HUES48 (cell line): ENCODE data around the gene C22orf23.
A peak's percentile ranks its signal among the peaks of the same experiment; 100 is the strongest.

Experiments
- H3K27ac ChIP-seq: one replicate; pipeline ENCODE4 v1.7.0; 2013; ENCODE audit warnings: low read depth, low read length, inconsistent platforms
- H3K27me3 ChIP-seq: 2 replicates; pipeline ENCODE4 v1.6.1; 2013; ENCODE audit warnings: mild to moderate bottlenecking, low read length; ENCODE audit not compliant: control insufficient read depth, insufficient read depth
- H3K36me3 ChIP-seq: 2 replicates; pipeline ENCODE4 v1.6.1; 2013; ENCODE audit warnings: low read length; ENCODE audit not compliant: control insufficient read depth, insufficient read depth
- H3K4me1 ChIP-seq: 2 replicates; pipeline ENCODE4 v1.6.1; 2013; ENCODE audit warnings: mild to moderate bottlenecking, low read length; ENCODE audit not compliant: control insufficient read depth, insufficient read depth
- H3K4me3 ChIP-seq: 2 replicates; pipeline ENCODE4 v1.5.1; 2013; ENCODE audit warnings: mild to moderate bottlenecking, low read depth, low read length
- H3K9ac ChIP-seq: 2 replicates; pipeline ENCODE4 v1.6.1; 2013; ENCODE audit warnings: mild to moderate bottlenecking, low read depth, low read length, moderate library complexity
- H3K9me3 ChIP-seq: 2 replicates; pipeline ENCODE4 v1.6.1; 2013; ENCODE audit warnings: low read length; ENCODE audit not compliant: control insufficient read depth, insufficient read depth

Gene C22orf23

GRCh38 chr22:37990862-37991261 lies 37.5 kb upstream of the C22orf23 start:
- Histone ChIP-seq H3K4me3 (no peak overlapping the region), H3K36me3 (no peaks in the 10 kb centered on the region), H3K9me3 (no peaks in the 10 kb centered on the region), H3K4me1 (no peaks in the 10 kb centered on the region), H3K27me3 (no peaks in the 10 kb centered on the region), H3K9ac (no peak overlapping the region), H3K27ac (no peak overlapping the region)

- Histone ChIP-seq H3K9me3 (no peaks in the 10 kb centered on the region), H3K27me3 (peaks cover 3% of the 10 kb centered on the region), H3K36me3 (no peaks in the 10 kb centered on the region), H3K4me3 (no peak overlapping the region), H3K9ac (no peak overlapping the region), H3K27ac (no peak overlapping the region), H3K4me1 (peaks cover 2% of the 10 kb centered on the region; the same call in 1 of the 2 replicates)
Measured at GRCh38 chr22:37990301-37990700, 36.9 kb upstream of the C22orf23 start.

GRCh38 chr22:37989146-37990045 lies 36.0 kb upstream of the C22orf23 start:
- no peak overlapping the region for H3K27ac ChIP-seq
- no peaks in the 10 kb centered on the region for H3K36me3 ChIP-seq
- H3K4me1 ChIP-seq: peaks cover 7% of the 10 kb centered on the region; the same call in 1 of the 2 replicates
- no peak overlapping the region for H3K9ac ChIP-seq
- peaks cover 11% of the 10 kb centered on the region for H3K27me3 ChIP-seq
- no peak overlapping the region for H3K4me3 ChIP-seq
- no peaks in the 10 kb centered on the region for H3K9me3 ChIP-seq

- H3K36me3 ChIP-seq: no peaks in the 10 kb centered on the region
- no peak overlapping the region for H3K27ac ChIP-seq
- no peak overlapping the region for H3K9ac ChIP-seq
- H3K27me3 ChIP-seq: peaks cover 23% of the 10 kb centered on the region
- H3K4me3 ChIP-seq: no peak overlapping the region
- peaks cover 12% of the 10 kb centered on the region; the same call in 1 of the 2 replicates for H3K4me1 ChIP-seq
- no peaks in the 10 kb centered on the region for H3K9me3 ChIP-seq
Measured at GRCh38 chr22:37986371-37986770, 33.0 kb upstream of the C22orf23 start.

DNA sequence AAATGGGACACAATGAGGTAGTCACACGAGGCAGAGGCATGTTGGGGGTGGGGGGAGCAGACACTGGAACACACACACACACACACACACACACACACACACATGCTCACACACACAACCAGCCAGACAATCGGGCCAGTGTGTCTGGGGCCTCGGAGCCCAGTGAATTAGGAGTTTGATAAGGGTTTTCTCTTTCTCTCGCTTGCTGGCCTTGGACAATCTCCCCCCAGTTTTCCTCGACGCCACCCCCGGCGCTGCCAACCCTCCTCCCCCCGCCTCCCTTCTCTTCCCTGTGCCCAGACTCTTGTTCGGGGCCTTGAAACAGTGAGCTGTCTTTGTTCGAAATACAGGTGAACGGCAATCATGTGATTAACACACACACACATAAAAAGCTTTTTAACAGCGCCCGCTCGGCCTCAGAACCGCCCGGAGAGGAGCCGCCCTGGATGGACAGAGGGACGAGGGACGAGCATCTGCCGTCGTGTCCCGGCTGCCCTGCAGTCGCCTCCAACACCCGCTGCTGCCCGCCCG lies 32.4 kb upstream of the C22orf23 start:
- no peak overlapping the region for H3K27ac ChIP-seq
- H3K36me3 ChIP-seq: no peaks in the 10 kb centered on the region
- no peak overlapping the region for H3K4me3 ChIP-seq
- no peak overlapping the region for H3K9ac ChIP-seq
- H3K4me1 ChIP-seq: peaks cover 12% of the 10 kb centered on the region; the same call in 1 of the 2 replicates
- H3K9me3 ChIP-seq: no peaks in the 10 kb centered on the region
- H3K27me3 ChIP-seq: peaks cover 23% of the 10 kb centered on the region

DNA sequence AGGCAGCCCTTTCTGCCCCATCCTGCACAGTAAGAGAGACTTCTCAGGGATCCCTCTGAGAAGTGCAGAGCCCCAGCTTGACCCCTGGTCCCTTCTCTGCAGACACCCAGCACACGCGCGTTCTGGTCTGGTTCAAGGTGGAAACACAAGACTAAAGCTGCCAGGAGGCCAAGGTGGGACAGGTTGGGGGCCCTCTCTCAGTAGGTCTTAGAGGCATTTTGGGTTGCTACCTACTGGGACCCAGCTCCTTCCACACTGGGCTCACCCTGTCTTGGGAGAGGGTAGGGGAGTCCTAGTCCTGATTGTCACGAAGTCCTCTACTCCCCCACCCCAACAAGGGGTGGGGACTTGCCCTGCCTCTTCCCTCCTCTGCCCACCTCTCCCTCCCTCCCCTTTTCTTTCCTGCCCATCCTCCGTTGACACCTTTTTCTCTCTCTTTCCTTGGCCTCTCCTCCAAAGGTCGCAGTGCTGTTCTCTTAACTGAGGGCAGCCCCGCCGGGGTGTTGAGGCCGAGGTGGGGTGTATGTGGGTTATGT lies 31.7 kb upstream of the C22orf23 start:
- no peaks in the 10 kb centered on the region for H3K9me3 ChIP-seq
- H3K27ac ChIP-seq: no peak overlapping the region
- no peak overlapping the region for H3K4me3 ChIP-seq
- peaks cover 23% of the 10 kb centered on the region for H3K27me3 ChIP-seq
- H3K9ac ChIP-seq: no peak overlapping the region
- peaks cover 12% of the 10 kb centered on the region; the same call in 1 of the 2 replicates for H3K4me1 ChIP-seq
- no peaks in the 10 kb centered on the region for H3K36me3 ChIP-seq

DNA sequence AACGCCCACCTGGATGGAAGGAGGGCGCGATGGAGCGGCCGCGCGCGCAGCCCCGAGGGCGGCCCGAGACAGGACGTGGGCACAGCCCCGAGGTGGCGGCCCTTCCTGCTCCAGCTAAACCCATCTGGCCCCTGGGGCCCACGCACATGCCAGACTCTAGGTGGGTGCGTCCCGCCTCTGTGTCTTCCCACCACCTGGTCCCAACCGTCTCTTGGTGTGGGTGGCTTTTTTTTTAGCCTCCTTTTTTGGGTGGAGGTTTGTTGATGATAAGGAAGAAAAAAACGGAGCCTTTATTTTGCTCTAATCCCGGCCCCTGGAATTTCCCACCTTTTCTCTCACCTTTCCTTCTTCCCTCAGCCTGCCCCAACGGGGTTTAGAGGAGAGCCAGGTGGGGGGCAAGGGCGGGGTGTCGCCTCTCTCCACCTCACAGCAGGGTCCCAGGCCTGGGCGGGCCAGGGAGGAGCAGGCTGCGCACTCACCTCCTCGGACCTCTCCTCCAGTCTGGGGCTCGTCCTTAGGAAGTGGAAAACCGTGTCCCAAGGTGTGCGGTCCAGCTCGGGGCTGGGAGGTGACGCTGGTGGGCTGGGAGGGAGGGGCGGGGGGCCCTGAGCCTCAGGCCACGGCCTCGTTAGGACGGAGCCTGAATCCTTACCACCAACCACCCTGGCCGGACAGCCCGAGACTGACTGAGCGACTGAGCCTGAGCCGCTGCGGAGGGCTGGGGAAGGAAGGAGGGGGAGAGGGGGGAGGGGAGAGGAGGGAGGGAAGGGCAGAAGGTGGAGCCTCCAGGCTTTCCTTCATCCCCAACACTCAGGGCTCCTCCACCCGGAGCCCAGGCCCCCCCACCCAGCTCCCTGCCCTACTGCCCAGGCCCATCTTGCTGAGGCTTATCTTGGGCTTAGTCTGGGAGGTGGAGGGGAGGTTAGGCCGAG lies 30.7 kb upstream of the C22orf23 start, which contains the start of gene SOX10:
Gene SOX10 (minus strand): TSS at position 696 of the 932 bp plus-strand sequence. CDS start 771 bp downstream, outside the sequence.
- H3K27me3 ChIP-seq: peaks cover 23% of the 10 kb centered on the region
- no peaks in the 10 kb centered on the region for H3K36me3 ChIP-seq
- H3K4me1 ChIP-seq: peaks cover 15% of the 10 kb centered on the region; the same call in 1 of the 2 replicates
- peak within 1 kb of the TSS; percentile 62 for H3K4me3 ChIP-seq
- no peak within 1 kb of the TSS for H3K9ac ChIP-seq
- no peaks in the 10 kb centered on the region for H3K9me3 ChIP-seq
- no peak within 1 kb of the TSS for H3K27ac ChIP-seq

DNA sequence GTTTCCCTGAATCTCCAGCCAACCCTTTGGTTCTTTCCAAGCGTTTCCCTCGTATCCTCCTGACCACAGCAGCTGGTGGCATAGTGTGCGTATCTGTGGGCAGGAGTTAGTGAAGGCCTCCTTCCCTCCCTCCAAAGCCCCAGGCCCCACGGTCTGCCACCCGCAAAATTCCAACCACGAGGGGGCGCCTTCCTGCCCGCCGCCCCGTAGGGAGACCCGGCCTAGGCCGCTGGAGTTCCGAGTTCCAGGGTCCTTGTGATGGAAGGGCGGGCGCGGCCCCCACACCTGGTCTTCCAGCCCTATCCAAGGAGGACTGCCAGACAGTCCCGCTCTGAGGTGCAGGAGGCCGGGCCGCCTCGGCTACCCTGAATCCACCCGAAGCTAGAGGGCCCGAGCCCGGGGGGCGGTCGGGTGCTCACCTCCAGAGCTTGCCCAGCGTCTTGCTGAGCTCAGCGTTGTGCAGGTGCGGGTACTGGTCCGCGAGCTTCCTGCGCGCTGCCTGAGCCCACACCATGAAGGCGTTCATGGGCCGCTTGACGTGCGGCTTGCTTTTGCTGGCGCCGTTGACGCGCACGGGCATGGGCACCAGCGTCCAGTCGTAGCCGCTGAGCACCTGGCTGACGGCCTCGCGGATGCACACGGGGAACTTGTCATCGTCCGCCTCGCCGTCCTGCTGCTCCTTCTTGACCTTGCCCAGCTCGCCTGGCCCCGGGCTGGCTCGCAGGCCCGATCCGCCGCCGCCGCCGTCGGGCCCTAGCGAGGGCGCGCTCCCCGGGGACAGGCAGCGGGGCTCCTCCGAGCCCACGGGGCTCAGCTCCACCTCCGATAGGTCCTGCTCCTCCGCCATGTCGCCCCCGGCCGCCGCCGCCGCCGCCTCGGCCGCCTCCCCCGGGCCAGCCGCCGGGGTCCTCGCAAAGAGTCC lies 29.8 kb upstream of the C22orf23 start:
- Histone ChIP-seq H3K27ac (no peak overlapping the region), H3K9ac (no peak overlapping the region), H3K4me3 (peak overlapping the region; percentile 62), H3K36me3 (no peaks in the 10 kb centered on the region), H3K27me3 (peaks cover 23% of the 10 kb centered on the region), H3K4me1 (peaks cover 15% of the 10 kb centered on the region; the same call in 1 of the 2 replicates), H3K9me3 (no peaks in the 10 kb centered on the region)

DNA sequence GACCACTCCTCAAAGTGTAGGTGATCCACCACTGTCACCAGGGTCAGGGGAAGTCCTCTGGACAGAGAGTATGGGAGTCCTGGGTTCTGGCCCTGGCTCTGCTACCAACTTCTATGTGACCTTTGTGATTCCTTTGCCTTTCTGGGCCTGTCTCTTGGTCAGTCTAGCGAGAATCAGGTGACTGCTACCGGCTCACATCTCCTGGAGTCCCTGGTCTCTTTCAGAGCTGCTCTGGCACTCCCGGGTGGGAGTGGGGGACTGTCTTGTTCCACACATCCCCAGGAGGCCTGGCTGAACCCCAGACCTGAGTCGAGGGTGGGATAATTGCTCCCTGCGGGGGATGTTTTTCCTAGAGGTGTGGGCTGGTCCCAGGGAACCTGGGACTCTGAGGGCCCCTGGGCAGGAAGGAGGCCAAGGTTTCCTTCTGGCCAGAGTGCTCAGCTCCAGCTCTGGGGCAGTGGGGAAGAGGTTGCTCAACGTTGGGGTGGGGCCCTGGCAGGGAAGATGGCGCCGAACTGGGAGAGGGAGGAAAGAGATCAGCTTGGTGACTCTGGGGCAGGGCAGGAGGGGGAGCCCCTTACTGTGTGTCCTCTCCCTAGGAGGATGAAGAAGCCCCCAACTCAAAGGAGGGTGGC lies 28.9 kb upstream of the C22orf23 start:
- H3K9me3 ChIP-seq: no peaks in the 10 kb centered on the region
- H3K36me3 ChIP-seq: no peaks in the 10 kb centered on the region
- H3K27ac ChIP-seq: no peak overlapping the region
- peaks cover 15% of the 10 kb centered on the region; the same call in 1 of the 2 replicates for H3K4me1 ChIP-seq
- peaks cover 23% of the 10 kb centered on the region for H3K27me3 ChIP-seq
- no peak overlapping the region for H3K9ac ChIP-seq
- no peak overlapping the region for H3K4me3 ChIP-seq
